ENCODE results near the gene SNRPD1.

- TF ChIP-seq, protein P1, sequence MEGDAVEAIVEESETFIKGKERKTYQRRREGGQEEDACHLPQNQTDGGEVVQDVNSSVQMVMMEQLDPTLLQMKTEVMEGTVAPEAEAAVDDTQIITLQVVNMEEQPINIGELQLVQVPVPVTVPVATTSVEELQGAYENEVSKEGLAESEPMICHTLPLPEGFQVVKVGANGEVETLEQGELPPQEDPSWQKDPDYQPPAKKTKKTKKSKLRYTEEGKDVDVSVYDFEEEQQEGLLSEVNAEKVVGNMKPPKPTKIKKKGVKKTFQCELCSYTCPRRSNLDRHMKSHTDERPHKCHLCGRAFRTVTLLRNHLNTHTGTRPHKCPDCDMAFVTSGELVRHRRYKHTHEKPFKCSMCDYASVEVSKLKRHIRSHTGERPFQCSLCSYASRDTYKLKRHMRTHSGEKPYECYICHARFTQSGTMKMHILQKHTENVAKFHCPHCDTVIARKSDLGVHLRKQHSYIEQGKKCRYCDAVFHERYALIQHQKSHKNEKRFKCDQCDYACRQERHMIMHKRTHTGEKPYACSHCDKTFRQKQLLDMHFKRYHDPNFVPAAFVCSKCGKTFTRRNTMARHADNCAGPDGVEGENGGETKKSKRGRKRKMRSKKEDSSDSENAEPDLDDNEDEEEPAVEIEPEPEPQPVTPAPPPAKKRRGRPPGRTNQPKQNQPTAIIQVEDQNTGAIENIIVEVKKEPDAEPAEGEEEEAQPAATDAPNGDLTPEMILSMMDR (IDR thresholded peaks at IDR 0.05) = no peak
- no peak for TF ChIP-seq POLR2A (IDR thresholded peaks at IDR 0.05)
Measured at GRCh38 chr18:21662581-21662980, 50.5 kb downstream of the SNRPD1 start.

Measured in esophagus squamous epithelium (tissue), 4 donors.